ENCODE data around the gene ZRANB2.

Gene ZRANB2

DNA sequence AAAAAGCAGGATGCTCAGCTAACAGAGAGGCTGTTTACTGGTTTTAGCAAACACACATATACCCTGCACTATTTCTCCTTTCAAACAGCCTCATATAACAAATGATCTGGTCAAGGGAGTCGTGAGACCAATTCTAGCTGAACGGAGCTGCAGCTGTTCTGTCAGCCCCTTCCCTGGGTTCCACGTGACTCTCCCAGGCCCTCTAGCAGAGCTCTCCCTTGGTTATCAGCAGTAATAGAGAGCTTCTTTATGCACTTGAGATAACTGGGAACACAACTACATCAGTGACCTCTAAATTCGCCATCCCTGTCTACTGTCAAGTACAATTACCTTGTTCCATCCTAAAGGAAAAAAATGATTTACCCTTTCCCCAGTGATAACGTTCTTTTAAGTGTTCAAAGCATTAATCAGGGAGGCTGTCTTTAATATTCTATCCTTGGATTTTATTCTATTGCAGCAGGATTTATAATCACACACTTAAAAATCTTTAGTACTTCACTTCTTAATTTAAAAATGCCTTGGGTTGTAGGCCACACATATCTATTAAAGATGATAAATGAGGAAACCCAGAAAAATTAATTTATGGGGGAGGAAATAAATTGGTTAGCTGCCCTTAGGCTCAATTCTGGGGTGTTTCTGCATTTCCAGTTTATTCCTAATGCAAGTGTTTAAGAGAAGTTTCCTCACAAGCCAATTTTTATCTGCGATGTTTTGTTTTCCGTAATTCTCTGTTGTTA is 61.4 kb downstream of the ZRANB2 start:
- H3K18ac ChIP-seq (ENCODE audit: low read length) = no peak overlapping the region
- H3K4ac ChIP-seq (ENCODE audit: low read length) = no peak overlapping the region
- no peaks in the 10 kb centered on the region for H3K79me1 ChIP-seq (ENCODE audit: low read depth, low read length)
- no peak overlapping the region for H3K23ac ChIP-seq (ENCODE audit: low read depth, low read length, poor library complexity)
- no peak overlapping the region for H3K9ac ChIP-seq (ENCODE audit: low read depth, low read length, poor library complexity)
- no peak overlapping the region for H2BK12ac ChIP-seq (ENCODE audit: low read length)
- peaks cover 0 to 1% of the 10 kb centered on the region in 2 donors for H3K36me3 ChIP-seq (replicated peaks in 1 of 2; ENCODE audit: control insufficient read depth in 2 of 2, insufficient read depth in 2 of 2, low read length in 2 of 2)
- H2BK15ac ChIP-seq (ENCODE audit: low read length) = no peak overlapping the region
- no peak overlapping the region for H3K27ac ChIP-seq (replicated peaks; ENCODE audit: low read length)
- no peaks in the 10 kb centered on the region for H3K4me1 ChIP-seq (ENCODE audit: control insufficient read depth in 2 of 2, insufficient read depth in 1 of 2, low read depth in 1 of 2, low read length in 2 of 2)
- no CpG with 5 or more reads among the region's 7 CpGs for WGBS, 2 donors (ENCODE audit: extremely low coverage in 2 of 2, insufficient read length in 2 of 2, insufficient replicate concordance in 1 of 2)
- DNase-seq (ENCODE audit: low spot score) = no peak
- H2AFZ ChIP-seq (ENCODE audit: low read length) = no peak overlapping the region
- no peak overlapping the region for H2AK5ac ChIP-seq (ENCODE audit: low read depth, low read length)
- H3K9me3 ChIP-seq (replicated peaks in 1 of 2; ENCODE audit: control insufficient read depth in 2 of 2, insufficient read depth in 1 of 2, low read depth in 1 of 2, low read length in 2 of 2) = no peaks in the 10 kb centered on the region
- H4K91ac ChIP-seq (ENCODE audit: low read depth, low read length, poor library complexity) = no peak overlapping the region
- no peak overlapping the region for H2BK5ac ChIP-seq (ENCODE audit: low read length)
- H3K14ac ChIP-seq (ENCODE audit: low read length) = no peak overlapping the region
- no peak overlapping the region for H3K4me2 ChIP-seq (ENCODE audit: insufficient read depth, low read length, poor library complexity, severe bottlenecking)
- no peak overlapping the region for H4K8ac ChIP-seq (ENCODE audit: low read depth, low read length)
- no peak overlapping the region for H2BK120ac ChIP-seq (ENCODE audit: low read depth, low read length)
- peaks cover 0 to 4% (median 0%) of the 10 kb centered on the region in 3 experiments for H3K27me3 ChIP-seq (ENCODE audit: control insufficient read depth in 3 of 3, insufficient read depth in 3 of 3, low read depth in 1 of 3, low read length in 3 of 3)
- no peak overlapping the region for H3K4me3 ChIP-seq (ENCODE audit: low read length in 2 of 2)

- H3K9me3 ChIP-seq (replicated peaks in 1 of 2; ENCODE audit: control insufficient read depth in 2 of 2, insufficient read depth in 1 of 2, low read depth in 1 of 2, low read length in 2 of 2) = no peaks in the 10 kb centered on the region
- H3K79me1 ChIP-seq (ENCODE audit: low read depth, low read length) = no peaks in the 10 kb centered on the region
- H2BK12ac ChIP-seq (ENCODE audit: low read length) = no peak overlapping the region
- no peak overlapping the region for H3K23ac ChIP-seq (ENCODE audit: low read depth, low read length, poor library complexity)
- H2AFZ ChIP-seq (ENCODE audit: low read length) = no peak overlapping the region
- H2BK15ac ChIP-seq (ENCODE audit: low read length) = no peak overlapping the region
- no peak overlapping the region for H2BK5ac ChIP-seq (ENCODE audit: low read length)
- no peak overlapping the region for H2BK120ac ChIP-seq (ENCODE audit: low read depth, low read length)
- peaks cover 0 to 4% (median 0%) of the 10 kb centered on the region in 3 experiments for H3K27me3 ChIP-seq (ENCODE audit: control insufficient read depth in 3 of 3, insufficient read depth in 3 of 3, low read depth in 1 of 3, low read length in 3 of 3)
- H4K8ac ChIP-seq (ENCODE audit: low read depth, low read length) = no peak overlapping the region
- H4K91ac ChIP-seq (ENCODE audit: low read depth, low read length, poor library complexity) = no peak overlapping the region
- H3K4me3 ChIP-seq (ENCODE audit: low read length in 2 of 2) = no peak overlapping the region
- H3K4ac ChIP-seq (ENCODE audit: low read length) = no peak overlapping the region
- no peak overlapping the region for H2AK5ac ChIP-seq (ENCODE audit: low read depth, low read length)
- no peak overlapping the region for H3K18ac ChIP-seq (ENCODE audit: low read length)
- H3K9ac ChIP-seq (ENCODE audit: low read depth, low read length, poor library complexity) = no peak overlapping the region
- H3K14ac ChIP-seq (ENCODE audit: low read length) = no peak overlapping the region
- no peaks in the 10 kb centered on the region for H3K4me1 ChIP-seq (ENCODE audit: control insufficient read depth in 2 of 2, insufficient read depth in 1 of 2, low read depth in 1 of 2, low read length in 2 of 2)
- no peak for DNase-seq (ENCODE audit: low spot score)
- peaks cover 0 to 1% of the 10 kb centered on the region in 2 donors for H3K36me3 ChIP-seq (replicated peaks in 1 of 2; ENCODE audit: control insufficient read depth in 2 of 2, insufficient read depth in 2 of 2, low read length in 2 of 2)
- H3K27ac ChIP-seq (replicated peaks; ENCODE audit: low read length) = no peak overlapping the region
- H3K4me2 ChIP-seq (ENCODE audit: insufficient read depth, low read length, poor library complexity, severe bottlenecking) = no peak overlapping the region
Observed at GRCh38 chr1:71018791-71019190, 62.0 kb downstream of the ZRANB2 start.

DNA sequence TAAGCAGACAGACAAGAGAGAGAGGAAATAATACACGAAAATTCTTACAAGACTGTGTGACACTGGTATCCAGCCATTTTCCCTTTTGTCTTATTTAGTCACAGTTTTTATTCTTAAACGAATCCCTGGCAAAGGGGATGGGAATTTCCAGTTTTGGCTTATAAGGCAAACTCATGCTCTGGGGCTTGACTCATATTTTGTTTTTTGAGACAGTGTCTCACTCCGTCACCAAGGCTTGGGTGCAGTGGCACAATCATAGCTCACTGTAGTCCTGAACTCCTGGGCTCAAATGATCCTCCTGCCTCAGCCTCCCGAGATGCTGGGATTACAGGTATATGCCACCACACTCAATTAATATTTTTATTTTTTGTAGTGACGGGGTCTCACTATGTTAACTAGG is 65.1 kb downstream of the ZRANB2 start:
- H2BK15ac ChIP-seq (ENCODE audit: low read length) = no peak overlapping the region
- H3K9ac ChIP-seq (ENCODE audit: low read depth, low read length, poor library complexity) = no peak overlapping the region
- H3K14ac ChIP-seq (ENCODE audit: low read length) = no peak overlapping the region
- no peaks in the 10 kb centered on the region for H3K9me3 ChIP-seq (replicated peaks in 1 of 2; ENCODE audit: control insufficient read depth in 2 of 2, insufficient read depth in 1 of 2, low read depth in 1 of 2, low read length in 2 of 2)
- H2BK5ac ChIP-seq (ENCODE audit: low read length) = no peak overlapping the region
- no peak overlapping the region for H2BK120ac ChIP-seq (ENCODE audit: low read depth, low read length)
- H3K23ac ChIP-seq (ENCODE audit: low read depth, low read length, poor library complexity) = no peak overlapping the region
- peaks cover 0 to 4% (median 0%) of the 10 kb centered on the region in 3 experiments for H3K27me3 ChIP-seq (ENCODE audit: control insufficient read depth in 3 of 3, insufficient read depth in 3 of 3, low read depth in 1 of 3, low read length in 3 of 3)
- no peaks in the 10 kb centered on the region for H3K4me1 ChIP-seq (ENCODE audit: control insufficient read depth in 2 of 2, insufficient read depth in 1 of 2, low read depth in 1 of 2, low read length in 2 of 2)
- no peak overlapping the region for H4K8ac ChIP-seq (ENCODE audit: low read depth, low read length)
- H2BK12ac ChIP-seq (ENCODE audit: low read length) = no peak overlapping the region
- H3K4me3 ChIP-seq (ENCODE audit: low read length in 2 of 2) = no peak overlapping the region
- no peak overlapping the region for H4K91ac ChIP-seq (ENCODE audit: low read depth, low read length, poor library complexity)
- no peak overlapping the region for H3K4ac ChIP-seq (ENCODE audit: low read length)
- no peak overlapping the region for H2AK5ac ChIP-seq (ENCODE audit: low read depth, low read length)
- no peak overlapping the region for H3K18ac ChIP-seq (ENCODE audit: low read length)
- no CpG with 5 or more reads among the region's 5 CpGs for WGBS, 2 donors (ENCODE audit: extremely low coverage in 2 of 2, insufficient read length in 2 of 2, insufficient replicate concordance in 1 of 2)
- no peak for DNase-seq (ENCODE audit: low spot score)
- no peaks in the 10 kb centered on the region for H3K79me1 ChIP-seq (ENCODE audit: low read depth, low read length)
- no peak overlapping the region for H3K4me2 ChIP-seq (ENCODE audit: insufficient read depth, low read length, poor library complexity, severe bottlenecking)
- H3K27ac ChIP-seq (replicated peaks; ENCODE audit: low read length) = no peak overlapping the region
- H3K36me3 ChIP-seq (replicated peaks in 1 of 2; ENCODE audit: control insufficient read depth in 2 of 2, insufficient read depth in 2 of 2, low read length in 2 of 2) = peaks cover 0 to 1% of the 10 kb centered on the region in 2 donors
- no peak overlapping the region for H2AFZ ChIP-seq (ENCODE audit: low read length)

GRCh38 chr1:71014178-71014579 is 66.7 kb downstream of the ZRANB2 start:
- no peaks in the 10 kb centered on the region for H3K9me3 ChIP-seq (replicated peaks in 1 of 2; ENCODE audit: control insufficient read depth in 2 of 2, insufficient read depth in 1 of 2, low read depth in 1 of 2, low read length in 2 of 2)
- DNase-seq (ENCODE audit: low spot score) = no peak
- WGBS, 2 donors (ENCODE audit: extremely low coverage in 2 of 2, insufficient read length in 2 of 2, insufficient replicate concordance in 1 of 2) = no CpG with 5 or more reads among the region's 1 CpG
- no peak overlapping the region for H3K18ac ChIP-seq (ENCODE audit: low read length)
- no peak overlapping the region for H3K4ac ChIP-seq (ENCODE audit: low read length)
- no peak overlapping the region for H3K4me3 ChIP-seq (ENCODE audit: low read length in 2 of 2)
- no peak overlapping the region for H2BK120ac ChIP-seq (ENCODE audit: low read depth, low read length)
- H4K8ac ChIP-seq (ENCODE audit: low read depth, low read length) = no peak overlapping the region
- no peaks in the 10 kb centered on the region for H3K79me1 ChIP-seq (ENCODE audit: low read depth, low read length)
- H3K27ac ChIP-seq (replicated peaks; ENCODE audit: low read length) = no peak overlapping the region
- H2BK12ac ChIP-seq (ENCODE audit: low read length) = no peak overlapping the region
- no peak overlapping the region for H3K14ac ChIP-seq (ENCODE audit: low read length)
- no peak overlapping the region for H3K23ac ChIP-seq (ENCODE audit: low read depth, low read length, poor library complexity)
- no peak overlapping the region for H3K9ac ChIP-seq (ENCODE audit: low read depth, low read length, poor library complexity)
- no peak overlapping the region for H2BK5ac ChIP-seq (ENCODE audit: low read length)
- no peak overlapping the region for H2AK5ac ChIP-seq (ENCODE audit: low read depth, low read length)
- H3K4me2 ChIP-seq (ENCODE audit: insufficient read depth, low read length, poor library complexity, severe bottlenecking) = no peak overlapping the region
- H3K27me3 ChIP-seq (ENCODE audit: control insufficient read depth in 3 of 3, insufficient read depth in 3 of 3, low read depth in 1 of 3, low read length in 3 of 3) = peaks cover 0 to 2% (median 0%) of the 10 kb centered on the region in 3 experiments
- no peak overlapping the region for H4K91ac ChIP-seq (ENCODE audit: low read depth, low read length, poor library complexity)
- no peaks in the 10 kb centered on the region for H3K4me1 ChIP-seq (ENCODE audit: control insufficient read depth in 2 of 2, insufficient read depth in 1 of 2, low read depth in 1 of 2, low read length in 2 of 2)
- peaks cover 0 to 1% of the 10 kb centered on the region in 2 donors for H3K36me3 ChIP-seq (replicated peaks in 1 of 2; ENCODE audit: control insufficient read depth in 2 of 2, insufficient read depth in 2 of 2, low read length in 2 of 2)
- no peak overlapping the region for H2AFZ ChIP-seq (ENCODE audit: low read length)
- no peak overlapping the region for H2BK15ac ChIP-seq (ENCODE audit: low read length)

All from neuronal stem cell (in vitro differentiated cells).